Transverse colon (tissue), 4 donors: Measurements from ENCODE around the gene HHLA2. TPM values are rescaled to one million over a fixed set of nuclear protein-coding genes. Genes with fewer than 3 reads are reported as not detected.

Source experiments
- DNase-seq: peaks from one replicate; pipeline ENCODE4 v3.0.0-alpha.2; 2019
- H3K27ac ChIP-seq, 4 donors: fragments of 200-600 bp; sonication (generic); 2 replicates each; pipeline ENCODE4 v1.5.1; 2016 to 2018; ENCODE audit warnings: inconsistent platforms in 4 of 4
- H3K27me3 ChIP-seq: fragments of 200-600 bp; sonication (generic); 2 replicates; pipeline ENCODE4 v1.5.1; 2017; ENCODE audit warnings: inconsistent platforms
- H3K36me3 ChIP-seq, 4 donors: fragments of 200-600 bp; sonication (generic); 2 replicates each; pipeline ENCODE4 v1.5.1; 2017 to 2019; ENCODE audit warnings: inconsistent platforms in 4 of 4
- H3K4me1 ChIP-seq, 4 donors: fragments of 200-600 bp; sonication (generic); 2 replicates each; pipeline ENCODE4 v1.5.1; 2017 to 2020; ENCODE audit warnings: inconsistent platforms in 4 of 4
- H3K4me3 ChIP-seq, 4 donors: fragments of 200-600 bp; sonication (generic); 1 replicate in 1 of 4; 2 replicates in 3 of 4; pipeline versions ENCODE4 v1.5.1 to v1.6.1; 2017 to 2019; ENCODE audit warnings: inconsistent platforms in 4 of 4
- H3K9me3 ChIP-seq, 2 donors: fragments of 200-600 bp; sonication (generic); 2 replicates each; pipeline ENCODE4 v1.5.1; 2017 to 2019; ENCODE audit warnings: inconsistent platforms in 2 of 2
- CTCF ChIP-seq, 5 experiments: fragments of 200-600 bp in 3 of 5; fragments of 450-650 bp in 2 of 5; sonication (generic) in 3 of 5; IDR thresholded peaks; 1 replicate in 2 of 5; 2 replicates in 3 of 5; pipeline ENCODE4 v1.5.1; 2016 to 2017; ENCODE audit warnings: antibody characterized with exemption in 5 of 5, inconsistent platforms in 3 of 5, mild to moderate bottlenecking in 2 of 5, moderate library complexity in 1 of 5
- EP300 ChIP-seq: sonication (generic); formaldehyde crosslinking; IDR thresholded peaks from one replicate; pipeline ENCODE4 v1.6.1; 2017; ENCODE audit warnings: antibody characterized with exemption, low read depth
- POLR2A ChIP-seq: fragments of 450-650 bp; IDR thresholded peaks from one replicate; pipeline ENCODE4 v1.6.1; 2016; ENCODE audit warnings: antibody characterized with exemption, mild to moderate bottlenecking, moderate library complexity
- POLR2AphosphoS5 ChIP-seq, 3 donors: sonication (generic); formaldehyde crosslinking; IDR thresholded peaks; one replicate each; pipeline ENCODE4 v1.6.1; 2016; ENCODE audit warnings: antibody characterized with exemption in 3 of 3
- WGBS, 2 donors: methylation state at CpG; one replicate each; pipeline ENCODE4 v1.1.5; 2018; ENCODE audit warnings: low coverage in 1 of 2; 5-methylcytosine and 5-hydroxymethylcytosine counted together
- in situ Hi-C, 4 donors: fragments of 200-750 bp; cut with MboI; loops; one replicate each; pipeline versions ENCODE4 v1.15.0 to v1.15.1; 2017; ENCODE audit warnings: low sequenced_read_pairs in 3 of 4, low pct_ligation_motif_present in 1 of 4, low pct_unique_long_range_greater_than_20kb in 1 of 4
- intact Hi-C: fragments of 100-400 bp; cut with DNase I; formaldehyde crosslinking; loops from one replicate; pipeline ENCODE4 v1.15.1; 2023; ENCODE audit warnings: low total_unique reads
- total RNA-seq, 4 donors: library from RNA; depleted of rRNA; stranded (reverse); fragments of >200 nt; gene quantifications; one replicate each; pipeline ENCODE4 v1.1.0, GENCODE V29; 2016

Gene HHLA2
- total RNA-seq, 4 donors from 2014 or later = 26.7 to 226 (median 204) TPM

DNA sequence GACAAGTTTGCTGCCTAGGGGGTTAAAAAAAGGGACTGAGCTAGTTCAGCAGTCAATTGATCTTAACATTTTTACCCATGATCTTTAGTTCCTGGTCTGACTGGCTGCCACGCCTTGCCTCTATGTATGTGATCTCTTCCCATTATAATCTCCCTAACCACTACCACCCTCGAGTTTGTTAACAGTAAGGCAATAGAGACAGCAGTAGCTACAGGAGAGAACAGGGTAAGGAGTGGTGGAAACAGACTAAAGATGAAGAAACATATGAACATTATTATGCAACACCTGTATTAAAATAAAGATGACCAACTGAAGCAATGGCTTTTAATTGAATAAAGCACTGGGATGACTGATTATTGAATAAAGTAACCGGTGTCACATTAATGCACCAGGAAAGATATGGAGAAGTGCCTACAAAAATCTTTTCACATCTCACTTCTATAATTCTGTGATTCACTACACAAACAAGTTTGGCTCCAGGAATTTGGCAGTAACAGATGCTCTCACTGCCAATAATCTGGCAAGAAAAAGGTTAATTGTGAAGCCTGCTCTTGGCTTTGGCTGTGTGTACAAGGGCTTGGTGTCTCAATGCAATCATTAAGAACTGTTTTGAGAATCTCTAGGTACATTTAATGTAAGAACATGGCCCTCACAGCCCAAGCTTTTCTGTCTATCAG is 95.7 kb downstream of the HHLA2 start:
- Histone ChIP-seq H3K9me3 (no peaks in the 10 kb centered on the region), H3K36me3 (no peaks in the 10 kb centered on the region), H3K27ac (no peak overlapping the region), H3K27me3 (no peaks in the 10 kb centered on the region), H3K4me1 (peaks cover 0 to 14% (median 8%) of the 10 kb centered on the region in 4 donors), H3K4me3 (no peak overlapping the region)
- 57 to 60% methylated on average over 3 of the region's 3 CpGs for WGBS, 2 donors
- in situ Hi-C loops (no loop called here), intact Hi-C loops (no loop called here)
- TF ChIP-seq EP300 (no peak), POLR2AphosphoS5 (IDR thresholded peaks at IDR 0.05) (no peak), CTCF (IDR thresholded peaks at IDR 0.05) (no peak), POLR2A (no peak)
- no peak for DNase-seq

- Histone ChIP-seq H3K36me3 (no peaks in the 10 kb centered on the region), H3K27ac (no peak overlapping the region), H3K9me3 (no peaks in the 10 kb centered on the region), H3K27me3 (no peaks in the 10 kb centered on the region), H3K4me1 (peaks cover 0 to 14% (median 8%) of the 10 kb centered on the region in 4 donors), H3K4me3 (no peak overlapping the region)
- intact Hi-C loops (no loop called here), in situ Hi-C loops (no loop called here)
- DNase-seq = no peak
- 67 to 100% methylated on average over 2 to 3 of the region's 3 CpGs for WGBS, 2 donors
- TF ChIP-seq EP300 = no peak
Observed at GRCh38 chr3:108393128-108393900, 97.0 kb downstream of the HHLA2 start.

GRCh38 chr3:108394016-108394415 is 97.7 kb downstream of the HHLA2 start:
- intact Hi-C loops (no loop called here), in situ Hi-C loops (no loop called here)
- TF ChIP-seq EP300 (no peak), POLR2AphosphoS5 (IDR thresholded peaks at IDR 0.05) (no peak), POLR2A (no peak), CTCF (IDR thresholded peaks at IDR 0.05) (no peak)
- Histone ChIP-seq H3K27me3 (no peaks in the 10 kb centered on the region), H3K9me3 (no peaks in the 10 kb centered on the region), H3K4me1 (peaks cover 0 to 10% (median 6%) of the 10 kb centered on the region in 4 donors), H3K27ac (no peak overlapping the region), H3K36me3 (no peaks in the 10 kb centered on the region), H3K4me3 (no peak overlapping the region)
- 93 to 100% methylated on average over 1 to 2 of the region's 2 CpGs for WGBS, 2 donors
- no peak for DNase-seq

- in situ Hi-C loops (no loop called here), intact Hi-C loops (no loop called here)
- TF ChIP-seq EP300 = no peak
- TF ChIP-seq POLR2A = no peak
- no peak for TF ChIP-seq POLR2AphosphoS5 (IDR thresholded peaks at IDR 0.05)
- no peak for TF ChIP-seq CTCF (IDR thresholded peaks at IDR 0.05)
- Histone ChIP-seq H3K27ac (no peak overlapping the region), H3K4me3 (no peak overlapping the region), H3K27me3 (no peaks in the 10 kb centered on the region), H3K36me3 (no peaks in the 10 kb centered on the region), H3K9me3 (no peaks in the 10 kb centered on the region), H3K4me1 (peaks cover 0 to 6% (median 2%) of the 10 kb centered on the region in 4 donors)
- no peak for DNase-seq
- 61 to 75% methylated on average over 2 to 3 of the region's 3 CpGs for WGBS, 2 donors
Observed at GRCh38 chr3:108394563-108394962, 98.2 kb downstream of the HHLA2 start.
